HG02763 (cell line): ENCODE results near the gene PKD1L1.

Experiments used
- ATAC-seq: cut with Tn5 transposase; IDR thresholded peaks from one replicate; pipeline ENCODE4 v1.9.1; 2021; ENCODE audit warnings: mild to moderate bottlenecking, moderate library complexity; ENCODE audit not compliant: unreplicated experiment

The PKD1L1 gene

DNA sequence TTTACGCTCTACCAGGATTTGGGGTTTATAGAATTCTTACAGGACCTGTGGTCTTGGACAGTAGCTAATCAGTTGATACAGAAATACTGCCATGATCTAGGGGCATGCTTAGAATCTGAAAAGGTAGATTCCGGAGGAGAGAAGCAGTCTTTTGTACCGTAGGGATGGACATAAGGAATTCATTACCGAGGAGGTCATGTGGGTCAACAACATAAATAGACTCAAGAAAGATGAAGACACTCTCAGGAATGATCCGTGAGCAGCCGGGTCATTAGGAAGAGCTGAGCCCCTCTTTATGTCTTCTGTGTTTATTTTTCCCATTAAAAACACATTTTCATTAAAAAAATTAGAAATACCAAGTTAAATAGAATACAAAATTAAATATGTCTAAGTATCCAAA, 206.3 kb downstream of the PKD1L1 start:
- ATAC-seq, result no peak

DNA sequence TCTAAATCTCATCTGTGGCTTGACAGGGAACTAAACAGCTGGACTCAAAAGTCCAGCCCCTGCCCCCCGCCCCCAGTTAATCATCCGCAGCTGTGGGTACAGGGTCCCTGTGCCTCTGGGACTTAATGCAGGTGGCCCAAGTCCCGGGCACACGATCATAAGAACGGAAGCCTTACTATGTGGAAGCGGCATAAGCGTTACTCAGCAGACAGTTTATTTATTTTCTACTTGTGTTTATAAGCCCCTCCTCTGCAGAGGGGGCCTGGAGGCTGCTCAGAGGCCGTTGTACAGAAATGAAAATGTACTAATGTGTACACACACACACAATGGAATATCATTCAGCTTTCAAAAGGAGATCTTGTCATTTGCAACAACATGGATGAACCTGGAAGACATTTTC, 208.4 kb downstream of the PKD1L1 start:
- ATAC-seq, result no peak

GRCh38 chr7:47739301-47739875, 208.9 kb downstream of the PKD1L1 start:
- no peak for ATAC-seq

DNA sequence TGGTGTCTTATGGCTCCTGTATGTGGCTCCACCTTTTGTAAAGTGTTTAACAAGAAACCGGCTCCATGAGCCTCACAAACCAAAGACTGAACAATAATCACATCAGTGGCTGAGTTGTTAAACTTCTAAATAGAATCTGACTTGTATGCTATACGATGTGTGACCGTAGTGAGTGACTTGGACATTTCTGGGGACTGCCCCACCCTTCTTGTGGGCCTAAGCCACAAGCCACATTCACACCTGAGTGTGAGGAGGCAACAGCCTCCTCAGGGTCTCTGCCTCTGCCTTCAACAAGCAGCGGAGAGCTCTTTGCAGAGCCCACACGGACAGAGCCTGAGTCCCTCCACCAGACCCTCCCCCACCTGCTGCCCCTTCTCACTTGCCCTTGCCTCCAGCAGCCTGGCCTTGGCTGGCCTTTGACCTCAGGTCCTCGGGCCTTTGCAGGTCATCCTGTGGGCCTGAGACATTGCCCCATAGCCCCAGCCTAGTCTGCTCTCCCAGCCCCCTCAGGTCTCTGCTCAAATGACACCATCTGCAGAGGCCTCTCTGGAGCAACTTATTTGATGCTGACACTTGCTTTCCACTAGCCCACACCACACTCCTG, 209.6 kb downstream of the PKD1L1 start:
- ATAC-seq, result peak; percentile 48

GRCh38 chr7:47737601-47738000, 210.7 kb downstream of the PKD1L1 start:
- no peak for ATAC-seq

GRCh38 chr7:47735431-47736345, 212.6 kb downstream of the PKD1L1 start:
- no peak for ATAC-seq

DNA sequence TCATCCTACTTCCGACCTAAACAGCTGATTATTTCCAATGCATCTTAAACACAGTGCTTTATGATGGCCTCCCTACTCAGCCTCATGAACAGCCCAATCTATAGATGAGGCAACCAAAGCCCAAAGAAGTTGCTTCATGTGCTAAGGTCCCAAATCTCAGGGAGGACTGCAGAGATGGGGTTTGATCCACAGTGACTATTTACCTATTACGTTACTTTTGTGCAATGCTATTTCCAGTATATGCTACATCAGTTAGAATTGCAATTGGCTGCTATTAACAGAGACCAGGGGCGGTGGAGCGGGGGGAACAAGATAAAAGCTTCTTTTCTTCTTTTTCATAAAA, 213.3 kb downstream of the PKD1L1 start:
- ATAC-seq, result no peak

DNA sequence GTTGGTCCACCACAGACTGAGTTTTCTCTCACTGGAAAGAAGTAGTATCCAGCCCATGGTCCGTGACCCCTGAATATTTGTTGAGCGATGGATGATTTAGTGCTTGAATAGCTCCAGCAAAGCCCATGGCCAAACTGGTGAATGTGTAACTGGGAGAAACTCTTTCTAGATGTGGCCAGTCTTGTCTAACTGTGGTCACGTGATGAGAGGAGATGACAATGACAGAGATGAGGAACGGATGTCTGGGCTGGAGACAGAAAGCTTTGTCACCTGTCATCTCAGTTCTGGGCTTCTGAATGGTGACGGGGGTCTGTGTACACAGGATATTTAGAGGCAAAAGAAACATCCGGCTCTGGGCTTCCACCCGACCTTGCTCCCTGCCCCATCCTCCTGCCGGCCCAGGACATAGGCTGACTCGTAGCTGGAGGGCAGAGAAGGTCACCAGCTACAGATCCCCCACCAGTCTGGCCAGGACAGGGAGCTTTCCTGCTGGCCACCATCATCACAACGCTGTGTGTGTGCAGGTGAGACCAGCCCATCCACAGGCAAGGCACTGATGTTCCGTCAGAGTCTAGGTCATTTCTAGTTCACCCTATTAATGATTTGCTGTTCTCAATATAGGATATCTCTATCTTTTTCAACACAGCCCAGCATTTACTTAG, 213.8 kb downstream of the PKD1L1 start:
- ATAC-seq, result no peak

GRCh38 chr7:47730142-47730541, 218.1 kb downstream of the PKD1L1 start:
- no peak for ATAC-seq

- no peak for ATAC-seq
Observed at GRCh38 chr7:47726047-47726726, 222.1 kb downstream of the PKD1L1 start.

GRCh38 chr7:47725031-47725780, 223.1 kb downstream of the PKD1L1 start:
- no peak for ATAC-seq
